Neural cell (in vitro differentiated cells): ENCODE measurements around the gene DEAF1.

Source experiments
- CTCF ChIP-seq: fragments of 450-650 bp; IDR thresholded peaks from 2 replicates; pipeline ENCODE4 v1.5.1; 2014; ENCODE audit warnings: antibody characterized with exemption, mild to moderate bottlenecking, moderate library complexity; ENCODE audit not compliant: poor library complexity, severe bottlenecking
- TAF1 ChIP-seq: IDR thresholded peaks from 2 replicates; pipeline ENCODE4 v1.6.1; 2012; ENCODE audit warnings: low read depth

- TF ChIP-seq CTCF: no peak
- TF ChIP-seq TAF1: no peak
Observed at GRCh38 chr11:655036-655726, 39.8 kb downstream of the DEAF1 start.
